Heart left ventricle (tissue), 16 donors: ENCODE measurements around the gene HDAC4. TPM values are rescaled to one million over a fixed set of nuclear protein-coding genes. Genes with fewer than 3 reads are reported as not detected.

Experiments used
- ATAC-seq, 4 donors: fragments of 200-7000 bp; cut with Tn5 transposase; one replicate each; pipeline ENCODE4 v1.9.1; 2020 to 2022; ENCODE audit warnings: moderate library complexity in 4 of 4, mild to moderate bottlenecking in 3 of 4, moderate number of reproducible peaks in 1 of 4
- DNase-seq, 5 donors: peaks; one replicate each; pipeline ENCODE4 v3.0.0-alpha.2; 2020
- H3K27ac ChIP-seq, 12 donors: fragments of 200-600 bp; sonication (generic) in 4 of 12; one replicate each; pipeline versions ENCODE4 v1.5.0 to v1.8.0; 2016 to 2022; ENCODE audit warnings: mild to moderate bottlenecking in 2 of 12
- H3K27me3 ChIP-seq, 9 donors: fragments of 200-600 bp; sonication (generic) in 2 of 9; one replicate each; pipeline versions ENCODE4 v1.5.1 to v1.8.0; 2016 to 2022; ENCODE audit warnings: mild to moderate bottlenecking in 3 of 9
- H3K36me3 ChIP-seq, 9 donors: fragments of 200-600 bp; sonication (generic) in 2 of 9; one replicate each; pipeline versions ENCODE4 v1.5.0 to v1.8.0; 2018 to 2022; ENCODE audit warnings: mild to moderate bottlenecking in 2 of 9
- H3K4me1 ChIP-seq, 12 donors: fragments of 200-600 bp; sonication (generic) in 4 of 12; one replicate each; pipeline versions ENCODE4 v1.5.0 to v1.8.0; 2016 to 2022; ENCODE audit warnings: mild to moderate bottlenecking in 3 of 12
- H3K4me3 ChIP-seq, 12 donors: fragments of 200-600 bp; sonication (generic) in 4 of 12; one replicate each; pipeline versions ENCODE4 v1.5.0 to v1.8.0; 2017 to 2022; ENCODE audit warnings: mild to moderate bottlenecking in 9 of 12, moderate library complexity in 4 of 12
- H3K9me3 ChIP-seq, 12 donors: fragments of 200-600 bp; sonication (generic) in 4 of 12; one replicate each; pipeline versions ENCODE4 v1.5.0 to v1.8.0; 2016 to 2022; ENCODE audit warnings: mild to moderate bottlenecking in 1 of 12
- POLR2A ChIP-seq, 2 donors: fragments of 450-650 bp; IDR thresholded peaks; one replicate each; pipeline ENCODE4 v1.6.1; 2017; ENCODE audit warnings: antibody characterized with exemption in 2 of 2, mild to moderate bottlenecking in 2 of 2, moderate library complexity in 2 of 2
- WGBS, 4 donors: extraction: QIAGEN DNeasy Blood & Tissue Kit in 2 of 4; methylation state at CpG; one replicate each; pipeline versions ENCODE4 v1.1.5 to v1.1.7; 2013 to 2018; 5-methylcytosine and 5-hydroxymethylcytosine counted together
- intact Hi-C, 10 donors: fragments of 100-400 bp; cut with DNase I; formaldehyde crosslinking; loops; one replicate each; pipeline versions ENCODE4 v1.11.1 to v1.14.2; 2022
- polyA plus RNA-seq, 2 donors: library from polyadenylated mRNA; stranded (reverse); fragments of 200-250 nt; gene quantifications; one replicate each; pipeline ENCODE4 v1.2.3, GENCODE V29; 2013
- total RNA-seq, 9 donors: library from RNA; depleted of rRNA in 2 of 9; stranded (reverse); fragments of >200 nt in 2 of 9; fragmentation: NEBNext Ultra II Directional in 3 of 9; extraction: Animal tissue kit (Norgen Biotek cat#: 25700) in 3 of 9; gene quantifications; one replicate each; pipeline versions ENCODE4 v1.1.0 to v1.2.4, GENCODE V29; 2016 to 2023
- TF ChIP-seq, protein P1 (sequence below), 12 donors: fragments of 200-600 bp; sonication (generic) in 4 of 12; IDR thresholded peaks; one replicate each; pipeline versions ENCODE4 v1.5.0 to v1.8.0; 2018 to 2022; ENCODE audit warnings: antibody characterized with exemption in 12 of 12, mild to moderate bottlenecking in 5 of 12
- donor health status: ischemic (EF 13 %, LVEDD 7.1; RV severe dilation, severe dysfunction).
- donor health status: healthy with polysubstance abuse.
- donor health status: DM: no; HTN: yes; CAD: no.
- donor health status: DM: no; HTN: no; CAD: no.
- donor health status: ischemic (EF 25% LVEDD 6.9; RV normal size, moderate dysfunction).
- donor health status: ischemic (EF 25% LVEDD 5.7; RV mildly dilated, moderate dysfunction).
- donor health status: healthy.
- donor health status: DM: yes; HTN: yes; CAD: no.
- donor health status: ischemic (EF 35%, LVEDD 5.7; RV mildly dilated, moderate dysfunction).
- donor health status: nonischemic (EF 11% LVEDD 7.7; RV severe dilation, severe dysfunction).
- donor health status: DM: yes; HTN: yes; CAD: no.
- donor health status: PGD.
- donor health status: ischemic (EF 29% LVEDD 5.4; RV normal size, mild dysfunction).
- donor health status: nonischemic (EF 23%, LVEDD 6.1; RV moderate dilation, normal function).

HDAC4 gene
- total and polyA plus RNA-seq, 11 donors, result 13.9 to 37.6 (median 27.5) TPM

DNA sequence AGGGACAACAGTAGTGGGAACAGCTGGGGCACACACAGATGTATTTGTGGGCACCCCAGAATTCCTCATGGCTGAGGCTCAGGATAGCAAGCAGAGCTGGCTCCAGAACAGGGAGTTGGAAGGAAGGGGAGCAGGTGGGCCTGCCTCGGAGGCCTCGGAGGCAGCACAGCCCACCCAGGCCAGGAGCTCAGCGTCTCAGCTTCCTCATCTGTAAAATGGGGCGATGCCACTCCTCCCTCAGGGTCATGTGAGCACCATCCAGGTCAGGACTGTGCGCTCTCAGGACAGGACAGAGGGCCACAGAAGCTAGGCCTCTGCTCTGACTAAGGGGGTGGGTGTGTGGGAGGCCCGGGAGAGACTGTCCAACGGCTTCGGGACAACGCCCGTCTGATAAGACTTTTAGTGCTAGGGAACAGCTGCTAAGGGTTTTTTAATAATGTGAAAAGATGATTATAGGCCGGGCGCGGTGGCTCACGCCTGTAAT is 106.2 kb downstream of the HDAC4 start:
- Histone ChIP-seq H3K27ac (peak overlapping the region in 8 of 12 donors; percentile 20 to 82 (median 30)), H3K4me1 (peaks cover 4 to 86% (median 62%) of the 10 kb centered on the region in 12 donors), H3K27me3 (no peaks in the 10 kb centered on the region), H3K9me3 (no peaks in the 10 kb centered on the region), H3K36me3 (no peaks in the 10 kb centered on the region), H3K4me3 (no peak overlapping the region)
- TF ChIP-seq, protein P1, sequence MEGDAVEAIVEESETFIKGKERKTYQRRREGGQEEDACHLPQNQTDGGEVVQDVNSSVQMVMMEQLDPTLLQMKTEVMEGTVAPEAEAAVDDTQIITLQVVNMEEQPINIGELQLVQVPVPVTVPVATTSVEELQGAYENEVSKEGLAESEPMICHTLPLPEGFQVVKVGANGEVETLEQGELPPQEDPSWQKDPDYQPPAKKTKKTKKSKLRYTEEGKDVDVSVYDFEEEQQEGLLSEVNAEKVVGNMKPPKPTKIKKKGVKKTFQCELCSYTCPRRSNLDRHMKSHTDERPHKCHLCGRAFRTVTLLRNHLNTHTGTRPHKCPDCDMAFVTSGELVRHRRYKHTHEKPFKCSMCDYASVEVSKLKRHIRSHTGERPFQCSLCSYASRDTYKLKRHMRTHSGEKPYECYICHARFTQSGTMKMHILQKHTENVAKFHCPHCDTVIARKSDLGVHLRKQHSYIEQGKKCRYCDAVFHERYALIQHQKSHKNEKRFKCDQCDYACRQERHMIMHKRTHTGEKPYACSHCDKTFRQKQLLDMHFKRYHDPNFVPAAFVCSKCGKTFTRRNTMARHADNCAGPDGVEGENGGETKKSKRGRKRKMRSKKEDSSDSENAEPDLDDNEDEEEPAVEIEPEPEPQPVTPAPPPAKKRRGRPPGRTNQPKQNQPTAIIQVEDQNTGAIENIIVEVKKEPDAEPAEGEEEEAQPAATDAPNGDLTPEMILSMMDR (IDR thresholded peaks at IDR 0.05), result no peak
- no peak for TF ChIP-seq POLR2A (IDR thresholded peaks at IDR 0.05)
- DNase-seq (peak in 1 of 5 donors; percentile 44), ATAC-seq (peak in 2 of 4 donors; percentile 29 to 48)
- intact Hi-C loops, result loop anchor here in 1 of 10 donors (5.0 kb wide), 1 partner anchor 142 kb away; no protein-coding TSS in a partner anchor
- WGBS, 4 donors, result 70 to 87% (median 77%) methylated on average over 11 to 14 of the region's 14 CpGs

DNA sequence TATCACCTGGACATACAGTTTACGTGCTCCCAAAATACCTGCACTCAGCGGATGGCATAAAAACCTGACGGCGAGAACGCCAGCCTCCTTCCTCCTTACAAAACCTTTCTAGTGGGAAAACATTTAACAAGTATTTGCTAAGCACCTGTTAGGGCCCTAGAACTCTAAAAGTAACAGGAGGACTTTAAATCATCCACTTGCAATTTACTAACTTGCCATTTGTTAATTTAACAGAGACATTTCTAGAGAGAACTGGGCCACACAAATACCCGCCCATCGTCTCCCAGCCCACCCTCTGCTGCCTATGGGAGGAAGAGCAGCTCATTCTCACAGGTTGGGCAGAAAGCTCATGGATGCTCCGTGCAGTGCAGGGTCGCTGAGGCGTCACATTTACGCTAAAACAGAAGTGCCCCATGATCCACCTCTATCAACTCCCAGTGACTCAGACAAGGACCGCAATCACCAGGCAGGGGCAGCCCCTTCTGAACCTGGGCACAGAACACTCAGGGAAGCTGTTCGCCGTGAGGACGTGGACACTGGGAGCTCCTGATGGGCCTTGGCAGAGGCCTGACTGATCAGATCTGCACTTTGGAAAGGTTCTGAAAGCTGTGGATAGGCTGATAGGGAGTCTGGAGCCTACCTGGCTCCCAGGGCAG is 106.9 kb downstream of the HDAC4 start:
- Histone ChIP-seq H3K27me3 (no peaks in the 10 kb centered on the region), H3K36me3 (no peaks in the 10 kb centered on the region), H3K27ac (peak overlapping the region in 9 of 12 donors; percentile 20 to 82 (median 31)), H3K9me3 (no peaks in the 10 kb centered on the region), H3K4me1 (peaks cover 4 to 91% (median 65%) of the 10 kb centered on the region in 12 donors), H3K4me3 (no peak overlapping the region)
- 80 to 83% (median 82%) methylated on average over 11 to 15 of the region's 15 CpGs for WGBS, 4 donors
- intact Hi-C loops, result loop anchor here in 1 of 10 donors (5.0 kb wide), 1 partner anchor 142 kb away; no protein-coding TSS in a partner anchor
- TF ChIP-seq, protein P1 (IDR thresholded peaks at IDR 0.05), result no peak
- TF ChIP-seq POLR2A (IDR thresholded peaks at IDR 0.05), result no peak
- peak in 1 of 5 donors; percentile 16 for DNase-seq
- peak in 1 of 4 donors; percentile 5 for ATAC-seq

DNA sequence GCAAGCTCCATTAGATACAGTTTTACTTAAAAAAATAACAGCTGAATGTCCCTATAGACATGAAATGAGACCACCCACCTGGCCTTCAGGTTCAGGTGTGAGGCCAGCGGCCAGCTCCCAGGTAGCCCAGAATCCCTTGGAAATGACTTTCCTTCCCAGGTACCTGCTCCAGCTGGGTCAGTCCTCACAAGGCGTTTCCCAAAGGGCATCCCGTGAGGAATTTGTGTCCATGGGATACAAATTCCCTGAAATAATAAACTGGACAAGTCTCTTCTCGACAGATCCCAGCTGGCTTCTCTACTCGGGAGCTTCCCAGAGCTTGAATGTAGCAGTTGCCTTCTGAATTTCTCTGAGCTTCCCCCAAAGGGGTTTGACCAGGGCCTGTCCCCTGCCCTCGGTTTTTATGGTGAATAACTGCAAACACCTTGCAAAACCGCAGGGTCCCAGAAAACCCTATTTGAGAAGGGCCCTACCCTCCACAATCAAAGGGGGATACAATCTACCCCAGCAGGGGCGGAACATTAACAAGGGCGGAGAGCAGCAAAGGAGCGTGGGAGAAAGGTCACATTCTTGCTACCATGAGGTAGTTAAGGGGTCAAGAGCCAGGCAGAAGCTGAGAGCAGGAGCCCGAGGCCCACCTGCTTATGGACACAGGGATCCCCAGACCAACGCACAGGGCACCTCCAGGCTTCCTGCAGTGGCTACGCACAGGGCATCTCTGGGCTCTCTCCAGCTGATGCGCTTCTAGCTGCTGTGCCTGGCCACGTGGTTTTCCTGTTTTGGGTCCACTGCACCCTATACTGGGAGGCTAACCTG is 107.7 kb downstream of the HDAC4 start:
- no peak for TF ChIP-seq POLR2A (IDR thresholded peaks at IDR 0.05)
- TF ChIP-seq, protein P1 (IDR thresholded peaks at IDR 0.05), result no peak
- H3K9me3 ChIP-seq, result no peaks in the 10 kb centered on the region
- DNase-seq, result peak in 1 of 5 donors; percentile 22
- no peak overlapping the region for H3K4me3 ChIP-seq
- 75 to 85% (median 79%) methylated on average over 15 of the region's 15 CpGs for whole genome bisulfite sequencing, 4 donors
- no peaks in the 10 kb centered on the region for H3K36me3 ChIP-seq
- intact Hi-C loops, result loop anchor here in 1 of 10 donors (5.0 kb wide), 1 partner anchor 141 kb away; no protein-coding TSS in a partner anchor
- no peaks in the 10 kb centered on the region for H3K27me3 ChIP-seq
- peak overlapping the region in 3 of 12 donors; percentile 31 to 82 (median 47) for H3K27ac ChIP-seq
- no peak for ATAC-seq
- H3K4me1 ChIP-seq, result peaks cover 4 to 94% (median 69%) of the 10 kb centered on the region in 12 donors
